Trophoblast cell (in vitro differentiated cells and primary cell): ENCODE results near the gene LY6G5C.
A peak's percentile ranks its signal among the peaks of the same experiment; 100 is the strongest.

ENCODE experiments used
- DNase-seq, 2 donors: peaks; one replicate each; pipeline ENCODE4 v3.0.0-alpha.2; 2016
- H2AFZ ChIP-seq: 2 replicates; pipeline ENCODE4 v1.6.1; 2013; ENCODE audit warnings: low read length, moderate library complexity, mild to moderate bottlenecking; ENCODE audit not compliant: insufficient read depth, poor library complexity
- H2AK5ac ChIP-seq: 2 replicates; pipeline ENCODE4 v1.6.1; 2013; ENCODE audit warnings: mild to moderate bottlenecking, low read length
- H2BK120ac ChIP-seq: 2 replicates; pipeline ENCODE4 v1.6.1; 2013; ENCODE audit warnings: low read length, mild to moderate bottlenecking, moderate library complexity; ENCODE audit not compliant: insufficient read depth, poor library complexity
- H2BK12ac ChIP-seq: 2 replicates; pipeline ENCODE4 v1.6.1; 2013; ENCODE audit warnings: mild to moderate bottlenecking, low read length, moderate library complexity
- H2BK5ac ChIP-seq: 2 replicates; pipeline ENCODE4 v1.6.1; 2013; ENCODE audit warnings: low read length, low read depth, moderate library complexity, mild to moderate bottlenecking; ENCODE audit not compliant: poor library complexity
- H3K14ac ChIP-seq: 2 replicates; pipeline ENCODE4 v1.6.1; 2013; ENCODE audit warnings: mild to moderate bottlenecking, low read length
- H3K18ac ChIP-seq: 2 replicates; pipeline ENCODE4 v1.6.1; 2013; ENCODE audit warnings: mild to moderate bottlenecking, low read length
- H3K23ac ChIP-seq: 2 replicates; pipeline ENCODE4 v1.6.1; 2013; ENCODE audit warnings: low read length
- H3K27ac ChIP-seq: 2 replicates; pipeline ENCODE4 v1.5.1; 2013; ENCODE audit warnings: low read depth, mild to moderate bottlenecking, inconsistent platforms, low read length, moderate library complexity
- H3K27me3 ChIP-seq: 2 replicates; pipeline ENCODE4 v1.6.1; 2013; ENCODE audit warnings: inconsistent platforms, mild to moderate bottlenecking, low read length, moderate library complexity; ENCODE audit not compliant: insufficient read depth
- H3K36me3 ChIP-seq, 2 experiments: 1 replicate in 1 of 2; 2 replicates in 1 of 2; pipeline ENCODE4 v1.6.1; 2013; ENCODE audit warnings: low read length in 2 of 2, mild to moderate bottlenecking in 2 of 2, moderate library complexity in 1 of 2; ENCODE audit not compliant: insufficient read depth in 2 of 2, control insufficient read depth in 1 of 2
- H3K4ac ChIP-seq: 2 replicates; pipeline ENCODE4 v1.6.1; 2013; ENCODE audit warnings: low read depth, mild to moderate bottlenecking, low read length, moderate library complexity
- H3K4me1 ChIP-seq, 2 experiments: 1 replicate in 1 of 2; 2 replicates in 1 of 2; pipeline ENCODE4 v1.6.1; 2013; ENCODE audit warnings: low read length in 2 of 2, mild to moderate bottlenecking in 2 of 2, moderate library complexity in 1 of 2; ENCODE audit not compliant: insufficient read depth in 2 of 2, control insufficient read depth in 1 of 2
- H3K4me2 ChIP-seq: 2 replicates; pipeline ENCODE4 v1.6.1; 2013; ENCODE audit warnings: inconsistent platforms, mild to moderate bottlenecking, low read length, moderate library complexity
- H3K4me3 ChIP-seq: 2 replicates; pipeline ENCODE4 v1.5.1; 2013; ENCODE audit warnings: mild to moderate bottlenecking, low read depth, low read length, inconsistent platforms
- H3K79me1 ChIP-seq: one replicate; pipeline ENCODE4 v1.6.1; 2013; ENCODE audit warnings: low read length
- H3K79me2 ChIP-seq: 2 replicates; pipeline ENCODE4 v1.6.1; 2013; ENCODE audit warnings: low read length, mild to moderate bottlenecking; ENCODE audit not compliant: control insufficient read depth, insufficient read depth, poor library complexity
- H3K9ac ChIP-seq: 2 replicates; pipeline ENCODE4 v1.6.1; 2013; ENCODE audit warnings: mild to moderate bottlenecking, low read length
- H3K9me3 ChIP-seq: 2 replicates; pipeline ENCODE4 v1.6.1; 2013; ENCODE audit warnings: low read depth, mild to moderate bottlenecking, control low read depth, inconsistent platforms, low read length; ENCODE audit not compliant: insufficient read depth
- H4K12ac ChIP-seq: 2 replicates; pipeline ENCODE4 v1.6.1; 2013; ENCODE audit warnings: low read depth, mild to moderate bottlenecking, low read length, moderate library complexity
- H4K8ac ChIP-seq: 2 replicates; pipeline ENCODE4 v1.6.1; 2013; ENCODE audit warnings: low read depth, mild to moderate bottlenecking, low read length, moderate library complexity
- H4K91ac ChIP-seq: one replicate; pipeline ENCODE4 v1.6.1; 2013; ENCODE audit warnings: low read depth, mild to moderate bottlenecking, low read length, moderate library complexity
- WGBS: extraction: QIAGEN DNeasy Blood & Tissue Kit; methylation state at CpG from one replicate; pipeline ENCODE4 v1.1.7; 2013; ENCODE audit warnings: missing lambda C conversion rate; ENCODE audit not compliant: insufficient read length, insufficient coverage; ENCODE audit errors: extremely low coverage; 5-methylcytosine and 5-hydroxymethylcytosine counted together

Gene LY6G5C

DNA sequence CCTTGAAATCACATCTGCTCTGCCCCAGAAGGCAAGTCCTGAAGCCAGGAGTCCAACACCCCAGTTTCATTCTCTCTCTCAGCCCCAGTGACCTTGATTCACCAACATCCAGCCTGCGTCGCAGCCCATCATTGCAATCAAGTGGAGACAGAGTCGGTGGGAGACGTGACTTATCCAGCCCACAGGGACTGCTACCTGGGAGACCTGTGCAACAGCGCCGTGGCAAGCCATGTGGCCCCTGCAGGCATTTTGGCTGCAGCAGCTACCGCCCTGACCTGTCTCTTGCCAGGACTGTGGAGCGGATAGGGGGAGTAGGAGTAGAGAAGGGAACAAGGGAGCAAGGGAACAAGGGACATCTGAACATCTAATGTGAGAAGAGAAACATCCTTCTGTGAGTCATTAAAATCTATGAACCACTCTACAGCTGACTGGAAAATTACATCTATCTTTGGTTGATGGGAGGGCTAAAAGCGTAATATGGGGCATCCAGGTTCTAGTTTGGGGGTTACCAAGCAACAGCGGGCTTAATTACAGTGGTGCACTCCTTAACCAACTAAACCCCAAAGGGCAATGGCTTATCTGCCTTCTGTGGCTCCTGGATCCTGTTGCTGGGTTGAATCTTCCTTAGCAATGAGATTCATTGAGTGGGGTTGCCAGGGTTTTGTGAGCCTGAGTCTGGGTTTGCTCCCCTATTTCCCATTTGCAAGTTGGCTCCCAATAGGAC, 36.8 kb upstream of the LY6G5C start:
- peak overlapping the region; percentile 23 for H3K27ac ChIP-seq
- no peak overlapping the region for H3K14ac ChIP-seq
- no peak overlapping the region for H3K18ac ChIP-seq
- H3K4me1 ChIP-seq = peaks cover 27 to 29% of the 10 kb centered on the region in 2 experiments
- H3K79me1 ChIP-seq = peaks cover 5% of the 10 kb centered on the region
- H3K9ac ChIP-seq = no peak overlapping the region
- no peak overlapping the region for H3K4me3 ChIP-seq
- no peak overlapping the region for H3K23ac ChIP-seq
- H3K79me2 ChIP-seq = no peaks in the 10 kb centered on the region
- DNase-seq = peak; percentile 86 to 87
- H3K27me3 ChIP-seq = no peaks in the 10 kb centered on the region
- peak overlapping the region; percentile 56 for H4K91ac ChIP-seq
- no peak overlapping the region for H3K4me2 ChIP-seq
- no peaks in the 10 kb centered on the region for H3K36me3 ChIP-seq
- H4K12ac ChIP-seq = no peak overlapping the region
- no peak overlapping the region for H4K8ac ChIP-seq
- no peak overlapping the region for H2BK5ac ChIP-seq
- no CpG with 5 or more reads among the region's 10 CpGs for WGBS
- peak overlapping the region; percentile 34 for H2BK12ac ChIP-seq
- no peak overlapping the region for H2BK120ac ChIP-seq
- H3K9me3 ChIP-seq = no peaks in the 10 kb centered on the region
- H2AK5ac ChIP-seq = no peak overlapping the region
- H3K4ac ChIP-seq = no peak overlapping the region
- H2AFZ ChIP-seq = no peak overlapping the region

DNA sequence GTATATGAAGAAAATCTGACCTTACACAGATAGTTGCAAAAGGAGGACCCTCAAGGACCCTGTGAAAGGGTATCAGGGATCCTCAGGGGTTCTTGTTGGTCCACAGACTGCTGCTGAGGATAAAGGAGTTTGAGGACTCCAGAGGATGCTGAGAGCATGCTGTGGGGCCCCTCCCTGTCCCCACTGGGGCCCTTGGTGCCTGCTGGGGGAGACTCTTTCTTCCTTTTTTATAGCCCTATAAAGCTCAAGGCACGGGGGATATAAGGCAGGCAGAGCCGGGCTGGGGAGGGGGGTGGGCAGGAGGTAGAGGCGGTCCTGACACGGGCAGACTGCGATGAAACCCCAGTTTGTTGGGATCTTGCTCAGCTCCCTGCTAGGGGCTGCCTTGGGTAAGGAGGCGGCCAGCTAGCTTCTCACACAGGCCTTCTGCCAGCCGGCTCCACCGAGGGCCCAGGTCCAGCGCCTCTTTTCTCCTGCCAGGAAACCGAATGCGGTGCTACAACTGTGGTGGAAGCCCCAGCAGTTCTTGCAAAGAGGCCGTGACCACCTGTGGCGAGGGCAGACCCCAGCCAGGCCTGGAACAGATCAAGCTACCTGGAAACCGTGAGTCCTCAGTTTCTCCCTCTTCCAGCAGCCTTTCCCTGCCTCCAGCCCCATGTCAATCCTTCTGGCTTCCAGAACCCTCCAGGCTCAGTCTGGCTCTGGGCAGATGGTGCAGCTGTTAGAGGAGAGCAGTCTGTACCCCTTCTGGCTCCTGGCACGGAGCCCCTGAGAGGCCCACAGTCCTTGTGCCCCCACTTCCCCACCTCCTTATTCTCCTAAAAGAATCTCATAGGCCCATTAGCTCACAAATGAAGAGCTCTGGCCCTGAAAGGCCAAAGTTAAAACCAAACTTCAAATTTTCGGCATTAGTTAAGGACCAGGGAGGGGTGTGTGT, 34.4 kb upstream of the LY6G5C start, which contains the start of gene LY6G6D:
LY6G6D (plus strand) TSS at position 327 of the 937 bp plus-strand sequence; CDS start at position 335, 8 bp downstream.
- Histone ChIP-seq H2BK12ac (peak within 1 kb of the TSS; percentile 3), H3K4me3 (no peak within 1 kb of the TSS), H3K27me3 (no peaks in the 10 kb centered on the region), H3K4me2 (no peak within 1 kb of the TSS), H4K91ac (peak within 1 kb of the TSS; percentile 70), H3K79me1 (peaks cover 5% of the 10 kb centered on the region), H4K12ac (peak within 1 kb of the TSS; percentile 12), H2BK5ac (no peak within 1 kb of the TSS), H2AFZ (peak within 1 kb of the TSS; percentile 84), H4K8ac (peak within 1 kb of the TSS; percentile 70), H2AK5ac (peak within 1 kb of the TSS; percentile 15), H3K9me3 (no peaks in the 10 kb centered on the region), H3K36me3 (no peaks in the 10 kb centered on the region), H3K14ac (no peak within 1 kb of the TSS), H3K23ac (no peak within 1 kb of the TSS), H3K9ac (peak within 1 kb of the TSS; percentile 44), H2BK120ac (peak within 1 kb of the TSS; percentile 11), H3K27ac (no peak within 1 kb of the TSS), H3K79me2 (no peaks in the 10 kb centered on the region), H3K18ac (no peak within 1 kb of the TSS), H3K4ac (no peak within 1 kb of the TSS), H3K4me1 (peaks cover 27 to 29% of the 10 kb centered on the region in 2 experiments)
- no peak for DNase-seq
- no CpG with 5 or more reads among the region's 16 CpGs for WGBS

DNA sequence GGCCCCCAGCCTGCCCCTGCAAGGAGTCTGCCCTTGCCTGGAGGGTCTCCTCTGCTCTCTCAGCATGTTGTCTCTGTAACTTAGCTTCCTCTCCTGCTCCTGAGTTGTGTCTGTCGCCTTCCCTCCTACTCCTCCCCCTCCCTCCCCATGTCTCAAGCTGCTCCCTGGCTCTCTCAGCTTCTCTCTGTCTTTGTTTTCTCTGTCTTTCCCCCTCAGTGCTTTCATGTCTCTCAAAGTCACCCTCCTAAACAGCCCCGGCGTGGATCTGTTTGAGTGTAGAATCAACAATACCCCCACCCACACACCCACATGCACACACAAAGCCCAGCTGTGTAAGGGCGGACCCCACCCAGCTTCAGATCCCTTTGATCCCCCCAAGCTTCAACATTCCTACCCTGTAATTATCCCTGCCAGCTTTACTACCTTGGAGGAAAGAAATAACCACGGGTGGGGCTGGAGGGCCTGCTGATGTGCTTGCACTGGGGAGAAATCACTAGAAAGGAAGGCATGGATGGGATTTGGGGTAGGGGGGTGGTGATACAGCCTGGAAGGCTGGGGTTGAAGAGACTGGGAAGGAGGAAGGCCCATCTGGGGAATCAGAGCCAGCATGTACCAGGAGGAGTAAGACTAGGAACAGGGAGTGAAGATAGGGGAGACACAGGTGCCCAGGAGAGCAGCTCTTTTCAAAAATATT, 33.3 kb upstream of the LY6G5C start:
- H3K79me1 ChIP-seq = peaks cover 5% of the 10 kb centered on the region

DNA sequence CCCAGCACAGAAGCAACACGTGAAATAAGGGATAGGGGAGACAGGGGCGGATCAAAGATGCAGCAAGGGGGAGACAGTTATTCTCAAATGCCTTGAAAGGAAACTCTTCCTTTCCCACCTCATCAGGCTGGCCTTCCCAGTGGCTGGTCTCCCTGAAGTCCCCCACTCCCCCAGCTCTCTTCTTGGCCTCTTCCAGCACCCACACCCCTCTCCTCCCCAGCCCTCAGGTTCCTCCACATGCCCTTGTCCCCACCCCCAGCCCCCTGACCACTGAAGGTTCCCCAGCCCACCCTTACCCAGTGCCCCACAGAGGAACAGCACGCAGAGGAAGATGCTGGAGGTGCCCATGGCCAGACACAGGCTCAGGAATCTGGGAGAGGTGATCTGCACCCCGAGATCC, 32.6 kb upstream of the LY6G5C start:
- no CpG with 5 or more reads among the region's 4 CpGs for WGBS
- DNase-seq = no peak
- H4K91ac ChIP-seq = peak overlapping the region; percentile 70
- no peaks in the 10 kb centered on the region for H3K79me2 ChIP-seq
- H2AK5ac ChIP-seq = no peak overlapping the region
- H3K4me3 ChIP-seq = no peak overlapping the region
- H3K4me2 ChIP-seq = no peak overlapping the region
- H2BK5ac ChIP-seq = no peak overlapping the region
- no peak overlapping the region for H3K14ac ChIP-seq
- H2BK120ac ChIP-seq = peak overlapping the region; percentile 52
- no peaks in the 10 kb centered on the region for H3K9me3 ChIP-seq
- no peak overlapping the region for H2BK12ac ChIP-seq
- no peak overlapping the region for H3K9ac ChIP-seq
- no peak overlapping the region for H4K12ac ChIP-seq
- H3K36me3 ChIP-seq = no peaks in the 10 kb centered on the region
- no peak overlapping the region for H3K23ac ChIP-seq
- no peak overlapping the region for H3K18ac ChIP-seq
- H3K4me1 ChIP-seq = peaks cover 17 to 20% of the 10 kb centered on the region in 2 experiments
- peak overlapping the region; percentile 84 for H2AFZ ChIP-seq
- H3K4ac ChIP-seq = no peak overlapping the region
- H3K27ac ChIP-seq = no peak overlapping the region
- H4K8ac ChIP-seq = peak overlapping the region; percentile 70
- H3K79me1 ChIP-seq = peaks cover 5% of the 10 kb centered on the region
- H3K27me3 ChIP-seq = no peaks in the 10 kb centered on the region

More for the DNA sequence above, 33.3 kb upstream of the LY6G5C start:
- no peak overlapping the region for H2BK5ac ChIP-seq
- peak overlapping the region; percentile 46 for H3K18ac ChIP-seq
- no peak for DNase-seq
- no CpG with 5 or more reads among the region's 5 CpGs for WGBS
- no peak overlapping the region for H3K23ac ChIP-seq
- H3K9me3 ChIP-seq = no peaks in the 10 kb centered on the region
- peaks cover 24 to 27% of the 10 kb centered on the region in 2 experiments for H3K4me1 ChIP-seq
- no peak overlapping the region for H3K4me3 ChIP-seq
- H4K91ac ChIP-seq = peak overlapping the region; percentile 70
- no peak overlapping the region for H3K27ac ChIP-seq
- H3K4me2 ChIP-seq = no peak overlapping the region
- peak overlapping the region; percentile 63 for H4K12ac ChIP-seq
- H3K36me3 ChIP-seq = no peaks in the 10 kb centered on the region
- H2AFZ ChIP-seq = peak overlapping the region; percentile 84
- H3K14ac ChIP-seq = peak overlapping the region; percentile 21
- no peaks in the 10 kb centered on the region for H3K79me2 ChIP-seq
- H3K9ac ChIP-seq = no peak overlapping the region
- H2BK12ac ChIP-seq = peak overlapping the region; percentile 3
- no peak overlapping the region for H3K4ac ChIP-seq
- peak overlapping the region; percentile 15 for H2AK5ac ChIP-seq
- no peaks in the 10 kb centered on the region for H3K27me3 ChIP-seq
- peak overlapping the region; percentile 70 for H4K8ac ChIP-seq
- H2BK120ac ChIP-seq = peak overlapping the region; percentile 52
